A673 (cell line): Measurements from ENCODE around the gene GAB2. TPM values are rescaled to one million over a fixed set of nuclear protein-coding genes. Genes with fewer than 3 reads are reported as not detected.
A peak's percentile ranks its signal among the peaks of the same experiment; 100 is the strongest.

Experiments used
- BruUV-seq: library from RNA; stranded (reverse); fragments of 400-500 nt; replicated peaks from 2 replicates; lab custom pipeline; 2021; lab: Mats Ljungman, UMichigan
- CTCF ChIA-PET: fragments of 300-600 bp; sonication (Branson Sonifier 250); formaldehyde crosslinking; loops from one replicate; lab custom pipeline; 2022; ENCODE audit warnings: antibody characterized with exemption; lab: Charles Lee
- POLR2A ChIA-PET: fragments of 300-600 bp; sonication (Branson Sonifier 250); formaldehyde crosslinking; loops from one replicate; lab custom pipeline; 2022; ENCODE audit warnings: antibody characterized with exemption; ENCODE audit not compliant: low non-redundant PET; lab: Charles Lee
- DNase-seq: peaks from one replicate; pipeline ENCODE4 v3.0.0-alpha.2; 2015; ENCODE audit warnings: low spot score
- H3K27ac ChIP-seq: fragments of 200-600 bp; sonication (generic); 2 replicates; pipeline ENCODE4 v1.5.1; 2016; ENCODE audit warnings: mixed run types, low read depth, mild to moderate bottlenecking, mixed read lengths, antibody characterized with exemption, low read length; ENCODE audit not compliant: poor library complexity, severe bottlenecking
- H3K27me3 ChIP-seq: fragments of 200-600 bp; sonication (generic); replicated peaks from 2 replicates; pipeline ENCODE4 v1.6.1; 2017; ENCODE audit warnings: mixed run types, low read depth, mild to moderate bottlenecking, mixed read lengths, antibody characterized with exemption, low read length; ENCODE audit not compliant: insufficient read depth, poor library complexity
- H3K36me3 ChIP-seq: fragments of 200-600 bp; sonication (generic); 2 replicates; pipeline ENCODE4 v1.6.1; 2016; ENCODE audit warnings: mixed run types, mild to moderate bottlenecking, mixed read lengths, antibody characterized with exemption, low read length; ENCODE audit not compliant: insufficient read depth, poor library complexity, severe bottlenecking
- H3K4me1 ChIP-seq: fragments of 200-600 bp; sonication (generic); 2 replicates; pipeline ENCODE4 v1.6.1; 2017; ENCODE audit warnings: mixed run types, mild to moderate bottlenecking, mixed read lengths, antibody characterized with exemption, low read length; ENCODE audit not compliant: insufficient read depth, poor library complexity, severe bottlenecking
- H3K4me3 ChIP-seq: fragments of 200-600 bp; sonication (generic); 2 replicates; pipeline ENCODE4 v1.5.1; 2016; ENCODE audit warnings: low read depth, mixed run types, mild to moderate bottlenecking, mixed read lengths, low read length; ENCODE audit not compliant: poor library complexity, severe bottlenecking
- H3K9me3 ChIP-seq: fragments of 200-600 bp; sonication (generic); 2 replicates; pipeline ENCODE4 v1.6.1; 2016; ENCODE audit warnings: mixed run types, low read depth, mild to moderate bottlenecking, mixed read lengths, antibody characterized with exemption, low read length; ENCODE audit not compliant: poor library complexity, severe bottlenecking
- CTCF ChIP-seq: fragments of 300-800, 200-600 bp; sonication (generic); conservative IDR thresholded peaks from 2 replicates; pipeline ENCODE4 v1.5.1; 2017; ENCODE audit warnings: low read depth, mild to moderate bottlenecking, antibody characterized with exemption, low read length, moderate library complexity, mixed read lengths
- EZH2 ChIP-seq: fragments of 200-600 bp; sonication (generic); IDR thresholded peaks from 2 replicates; pipeline ENCODE4 v1.6.1; 2017; ENCODE audit warnings: borderline replicate concordance, low read depth, mild to moderate bottlenecking, mixed read lengths, antibody characterized with exemption, low read length; ENCODE audit not compliant: poor library complexity, severe bottlenecking
- intact Hi-C: fragments of 100-400 bp; cut with micrococcal nuclease; formaldehyde crosslinking; loops from one replicate; pipeline ENCODE4 v1.10.0; 2022; ENCODE audit not compliant: unreplicated experiment
- total RNA-seq: library from RNA; stranded (reverse); gene quantifications from 2 replicates; pipeline ENCODE4 v1.2.3, GENCODE V29; 2021

Gene GAB2
- total RNA-seq, 1 experiment from 2014 or later, result 21.5 TPM

- Histone ChIP-seq H3K4me3 (no peak overlapping the region), H3K36me3 (no peaks in the 10 kb centered on the region), H3K4me1 (peaks cover 15% of the 10 kb centered on the region), H3K27me3 (no peaks in the 10 kb centered on the region), H3K27ac (no peak overlapping the region), H3K9me3 (no peaks in the 10 kb centered on the region)
- ChIA-PET POLR2A (no interaction called here), CTCF (no interaction called here)
- intact Hi-C loops, result no loop called here
- TF ChIP-seq EZH2 (no peak), CTCF (no peak)
- no peak for DNase-seq
- no TSS peak for BruUV-seq
Observed at GRCh38 chr11:78312712-78313111, 104.9 kb downstream of the GAB2 start.

- DNase-seq, result no peak
- H3K4me1 ChIP-seq, result peaks cover 13% of the 10 kb centered on the region
- ChIA-PET POLR2A (no interaction called here), CTCF (no interaction called here)
- peak overlapping the region; percentile 3 for H3K27ac ChIP-seq
- intact Hi-C loops, result no loop called here
- no peaks in the 10 kb centered on the region for H3K27me3 ChIP-seq
- no peaks in the 10 kb centered on the region for H3K9me3 ChIP-seq
- no peak overlapping the region for H3K4me3 ChIP-seq
- no peaks in the 10 kb centered on the region for H3K36me3 ChIP-seq
- TF ChIP-seq EZH2 (no peak), CTCF (no peak)
- no TSS peak for BruUV-seq
Observed at GRCh38 chr11:78311702-78312371, 105.8 kb downstream of the GAB2 start.

- POLR2A ChIA-PET, result interaction anchor here (0.6 kb wide), 1 partner anchor 45 kb away, joined by 3 read pairs; no protein-coding TSS in a partner anchor
- H3K27ac ChIP-seq, result no peak overlapping the region
Observed at GRCh38 chr11:78310500-78310909, 107.1 kb downstream of the GAB2 start.

More at GRCh38 chr11:78310500-78310909, 107.1 kb downstream of the GAB2 start:
- no TSS peak for BruUV-seq
- no peaks in the 10 kb centered on the region for H3K9me3 ChIP-seq
- intact Hi-C loops, result no loop called here
- no peaks in the 10 kb centered on the region for H3K36me3 ChIP-seq
- no peak for TF ChIP-seq EZH2
- TF ChIP-seq CTCF, result no peak
- CTCF ChIA-PET, result no interaction called here
- H3K4me3 ChIP-seq, result no peak overlapping the region
- H3K27me3 ChIP-seq, result no peaks in the 10 kb centered on the region
- no peak for DNase-seq
- H3K4me1 ChIP-seq, result peaks cover 13% of the 10 kb centered on the region
